HG03175 (cell line): Measurements from ENCODE around the gene TANC2.

ENCODE experiments used
- ATAC-seq: cut with Tn5 transposase; IDR thresholded peaks from one replicate; pipeline ENCODE4 v1.9.1; 2021; ENCODE audit warnings: mild to moderate bottlenecking, moderate library complexity; ENCODE audit not compliant: unreplicated experiment

The TANC2 gene

GRCh38 chr17:62965686-62966425 lies at the start of gene TANC2:
Gene TANC2, plus strand, starts transcription at chr17:62966235. Its CDS starts 43,325 bp downstream, at chr17:63009560.
- peak; percentile 55 for ATAC-seq

- ATAC-seq = no peak
These were observed 49.1 kb upstream of the TANC2 start for GRCh38 chr17:62916684-62917571.

- ATAC-seq = no peak
These were observed 46.6 kb upstream of the TANC2 start for GRCh38 chr17:62919388-62919787.

GRCh38 chr17:62920300-62920699 lies 45.7 kb upstream of the TANC2 start:
- ATAC-seq = no peak

- no peak for ATAC-seq
These were observed 44.2 kb upstream of the TANC2 start for GRCh38 chr17:62921817-62922216.

GRCh38 chr17:62923258-62924150 lies 42.5 kb upstream of the TANC2 start:
- no peak for ATAC-seq

- ATAC-seq = no peak
These were observed 40.7 kb upstream of the TANC2 start for GRCh38 chr17:62925267-62925836.

- ATAC-seq = no peak
These were observed 39.0 kb upstream of the TANC2 start for GRCh38 chr17:62927083-62927482.

GRCh38 chr17:62929320-62929719 lies 36.7 kb upstream of the TANC2 start:
- ATAC-seq = no peak

- ATAC-seq = no peak
These were observed 34.9 kb upstream of the TANC2 start for GRCh38 chr17:62931101-62931500.

GRCh38 chr17:62933501-62934385 lies 32.3 kb upstream of the TANC2 start:
- ATAC-seq = no peak

- no peak for ATAC-seq
These were observed 30.9 kb upstream of the TANC2 start for GRCh38 chr17:62935098-62935497.

GRCh38 chr17:62935523-62935922 lies 30.5 kb upstream of the TANC2 start:
- no peak for ATAC-seq

GRCh38 chr17:62937606-62938005 lies 28.4 kb upstream of the TANC2 start:
- ATAC-seq = no peak

GRCh38 chr17:62941358-62941991 lies 24.6 kb upstream of the TANC2 start:
- no peak for ATAC-seq

GRCh38 chr17:62948370-62948769 lies 17.7 kb upstream of the TANC2 start:
- no peak for ATAC-seq

GRCh38 chr17:62949036-62949435 lies 17.0 kb upstream of the TANC2 start:
- no peak for ATAC-seq

- no peak for ATAC-seq
These were observed 16.0 kb upstream of the TANC2 start for GRCh38 chr17:62950067-62950466.

GRCh38 chr17:62955841-62956352 lies 10.1 kb upstream of the TANC2 start:
- ATAC-seq = no peak
